Hematopoietic multipotent progenitor cell (in vitro differentiated cells): ENCODE data around the gene TCF19. TPM values are rescaled to one million over a fixed set of nuclear protein-coding genes. Genes with fewer than 3 reads are reported as not detected.
A peak's percentile ranks its signal among the peaks of the same experiment; 100 is the strongest.

Source experiments
- DNase-seq, 3 donors: peaks; one replicate each; pipeline ENCODE4 v3.0.0-alpha.2; 2011 to 2015; ENCODE audit warnings: low read depth in 2 of 3, low spot score in 2 of 3
- total RNA-seq: library from RNA; depleted of rRNA; stranded (reverse); fragments of >200 nt; gene quantifications from one replicate; pipeline ENCODE4 v1.2.3, GENCODE V29; 2012

Gene TCF19
- 12.4 TPM for total RNA-seq

GRCh38 chr6:31158140-31158862, at the start of gene TCF19:
Gene TCF19 (plus strand): TSS chr6:31158589. CDS start chr6:31159470, 881 bp downstream.
- DNase-seq, result peak; percentile 96 to 100 (median 99)

- DNase-seq, result no peak
Measured at GRCh38 chr6:31110825-31111582, 47.4 kb upstream of the TCF19 start.

- DNase-seq, result no peak
Measured at GRCh38 chr6:31111712-31112111, 46.7 kb upstream of the TCF19 start.

- no peak for DNase-seq
Measured at GRCh38 chr6:31112478-31112877, 45.9 kb upstream of the TCF19 start, which contains the start of gene C6orf15. Gene C6orf15 (minus strand): TSS chr6:31112575. CDS start chr6:31112555, 20 bp downstream.

- DNase-seq, result no peak
Measured at GRCh38 chr6:31113861-31114540, 44.4 kb upstream of the TCF19 start.

- no peak for DNase-seq
Measured at GRCh38 chr6:31114541-31114878, 43.9 kb upstream of the TCF19 start, which contains the start of gene PSORS1C1. Gene PSORS1C1 (plus strand): TSS chr6:31114800. CDS start chr6:31129633, 14,833 bp downstream.

- peak in 2 of 3 donors; percentile 54 to 76 for DNase-seq
Measured at GRCh38 chr6:31114970-31115849, 43.2 kb upstream of the TCF19 start.

- DNase-seq, result no peak
Measured at GRCh38 chr6:31115941-31116560, 42.3 kb upstream of the TCF19 start.

- DNase-seq, result no peak
Measured at GRCh38 chr6:31116661-31117385, 41.6 kb upstream of the TCF19 start.

- DNase-seq, result no peak
Measured at GRCh38 chr6:31118178-31118577, 40.2 kb upstream of the TCF19 start.

- DNase-seq, result peak in 1 of 3 donors; percentile 21
Measured at GRCh38 chr6:31120151-31120915, 38.1 kb upstream of the TCF19 start, which contains the start of gene CDSN. Gene CDSN (minus strand): TSS chr6:31120446. CDS start chr6:31120419, 27 bp downstream.

GRCh38 chr6:31121131-31121790, 37.1 kb upstream of the TCF19 start:
- no peak for DNase-seq

- DNase-seq, result no peak
Measured at GRCh38 chr6:31122791-31123706, 35.3 kb upstream of the TCF19 start.

- no peak for DNase-seq
Measured at GRCh38 chr6:31125162-31125561, 33.2 kb upstream of the TCF19 start.

GRCh38 chr6:31125586-31126363, 32.6 kb upstream of the TCF19 start:
- DNase-seq, result peak in 1 of 3 donors; percentile 38
